Muscle layer of colon (tissue), 2 donors: ENCODE measurements around the gene HMGA1.

Experiments
- H3K27ac ChIP-seq: one replicate; pipeline ENCODE4 v1.7.0; 2013; ENCODE audit warnings: low read depth, mild to moderate bottlenecking, low read length, moderate library complexity
- H3K27me3 ChIP-seq, 2 donors: one replicate each; pipeline ENCODE4 v1.7.0; 2013; ENCODE audit warnings: low read length in 2 of 2, mild to moderate bottlenecking in 2 of 2; ENCODE audit not compliant: insufficient read depth in 2 of 2, control insufficient read depth in 1 of 2
- H3K36me3 ChIP-seq: one replicate; pipeline ENCODE4 v1.7.0; 2013; ENCODE audit warnings: mild to moderate bottlenecking, low read length; ENCODE audit not compliant: insufficient read depth
- H3K4me1 ChIP-seq: one replicate; pipeline ENCODE4 v1.7.0; 2013; ENCODE audit warnings: mild to moderate bottlenecking, low read length; ENCODE audit not compliant: insufficient read depth
- H3K4me3 ChIP-seq, 2 donors: one replicate each; pipeline ENCODE4 v1.7.0; 2013; ENCODE audit warnings: low read length in 2 of 2, low read depth in 1 of 2, mild to moderate bottlenecking in 1 of 2, moderate library complexity in 1 of 2
- H3K9ac ChIP-seq: one replicate; pipeline ENCODE4 v1.7.0; 2013; ENCODE audit warnings: low read length
- H3K9me3 ChIP-seq: one replicate; pipeline ENCODE4 v1.7.0; 2013; ENCODE audit warnings: mild to moderate bottlenecking, low read length
- donor health status: abdominal sarcoma.
- donor health status: Adenocarcinoma of cecum.

The HMGA1 gene

DNA sequence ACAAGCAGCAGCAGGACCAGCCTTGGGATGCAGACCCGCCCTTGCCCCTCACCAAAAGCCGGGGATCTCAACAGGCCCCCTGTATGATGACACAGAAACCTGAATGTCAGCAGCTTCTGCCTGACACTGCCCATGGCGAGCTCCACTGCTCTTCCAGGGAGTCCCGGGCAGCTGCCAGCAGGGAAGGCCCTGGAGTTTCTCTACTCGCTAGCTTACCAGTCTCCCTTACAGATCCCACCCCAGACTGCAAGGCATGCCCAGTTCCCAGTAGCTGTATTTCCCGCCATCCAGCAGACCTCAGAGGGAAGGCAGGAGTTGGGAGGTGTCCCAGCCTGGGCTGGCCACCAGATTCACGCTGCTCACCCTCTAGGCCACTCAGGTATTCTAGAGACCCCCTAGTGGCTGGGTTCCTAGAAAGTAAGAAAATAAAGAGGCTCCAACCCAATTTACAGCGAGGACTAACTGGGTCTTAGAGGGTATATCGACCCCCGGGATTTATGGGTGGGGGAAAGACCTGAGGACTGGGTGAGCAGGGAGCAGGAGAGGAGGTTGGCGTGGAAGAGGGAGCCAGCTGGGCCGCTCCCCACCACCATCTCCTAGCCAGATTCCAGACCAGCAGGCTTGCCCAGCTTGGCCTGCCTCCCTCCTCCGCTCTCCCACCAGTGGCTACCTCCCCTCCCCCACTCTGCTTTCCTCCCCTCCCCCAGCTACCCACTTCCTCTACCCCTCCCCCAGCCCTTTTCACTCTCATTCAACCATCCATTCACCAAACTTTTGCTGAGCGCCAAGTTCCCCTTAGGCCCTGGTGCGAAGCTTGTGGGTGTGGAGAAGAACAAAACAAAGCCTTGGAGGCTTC is 9.7 kb upstream of the HMGA1 start:
- Histone ChIP-seq H3K27me3 (no peaks in the 10 kb centered on the region), H3K4me1 (peaks cover 13% of the 10 kb centered on the region), H3K9me3 (no peaks in the 10 kb centered on the region), H3K4me3 (no peak overlapping the region), H3K9ac (no peak overlapping the region), H3K27ac (no peak overlapping the region), H3K36me3 (no peaks in the 10 kb centered on the region)

DNA sequence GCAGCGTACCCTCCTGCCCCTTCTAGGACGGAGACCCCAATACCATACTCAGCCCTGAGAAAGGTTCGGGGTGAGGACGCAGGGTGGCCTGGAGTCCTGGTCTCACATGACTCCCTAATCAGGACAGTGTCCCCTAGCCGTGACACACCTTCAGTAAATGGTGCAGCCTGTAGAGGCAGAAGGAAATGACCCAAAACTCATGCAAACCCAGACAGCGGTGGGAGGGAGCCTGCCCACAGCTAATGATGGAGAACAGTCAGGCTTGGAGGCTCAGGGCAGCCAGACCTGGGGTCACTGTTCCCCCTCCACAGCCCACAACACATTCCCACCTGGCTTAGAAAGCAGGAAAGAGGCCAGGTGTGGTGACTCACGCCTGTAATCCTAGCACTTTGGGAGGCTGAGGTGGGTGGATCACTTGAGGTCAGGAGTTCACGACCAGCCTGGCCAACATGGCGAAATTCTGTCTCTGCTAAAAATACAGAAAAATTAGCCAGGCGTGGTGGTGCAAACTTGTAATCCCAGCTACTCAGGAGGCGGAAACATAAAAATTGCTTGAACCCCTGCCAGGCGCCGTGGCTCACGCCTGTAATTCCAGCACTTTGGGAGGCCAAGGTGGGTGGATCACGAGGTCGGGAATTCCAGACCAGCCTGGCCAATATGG is 8.8 kb upstream of the HMGA1 start:
- Histone ChIP-seq H3K27ac (no peak overlapping the region), H3K27me3 (no peaks in the 10 kb centered on the region), H3K9me3 (no peaks in the 10 kb centered on the region), H3K4me1 (peaks cover 13% of the 10 kb centered on the region), H3K4me3 (no peak overlapping the region), H3K36me3 (no peaks in the 10 kb centered on the region), H3K9ac (no peak overlapping the region)

DNA sequence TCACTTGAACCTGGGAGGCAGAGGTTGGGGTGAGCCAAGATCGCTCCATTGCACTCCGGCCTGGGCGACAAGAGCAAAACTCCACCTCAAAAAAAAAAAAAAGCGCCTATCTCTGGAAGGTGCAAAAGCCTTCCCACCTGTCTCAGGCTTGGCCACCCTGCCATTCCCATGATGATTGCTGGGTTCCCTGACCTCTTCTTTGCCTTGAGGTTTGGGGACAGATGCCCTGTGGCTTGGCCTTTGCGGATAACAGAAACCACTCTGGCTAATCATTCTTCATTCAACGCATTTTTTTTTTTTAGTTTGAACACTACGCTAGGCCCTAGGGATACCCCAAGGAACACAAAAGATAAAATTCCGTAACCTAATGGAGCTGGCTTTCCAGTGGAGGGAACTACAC is 6.8 kb upstream of the HMGA1 start:
- Histone ChIP-seq H3K9ac (no peak overlapping the region), H3K27me3 (no peaks in the 10 kb centered on the region), H3K4me3 (no peak overlapping the region), H3K36me3 (no peaks in the 10 kb centered on the region), H3K4me1 (no peaks in the 10 kb centered on the region), H3K9me3 (no peaks in the 10 kb centered on the region), H3K27ac (no peak overlapping the region)

DNA sequence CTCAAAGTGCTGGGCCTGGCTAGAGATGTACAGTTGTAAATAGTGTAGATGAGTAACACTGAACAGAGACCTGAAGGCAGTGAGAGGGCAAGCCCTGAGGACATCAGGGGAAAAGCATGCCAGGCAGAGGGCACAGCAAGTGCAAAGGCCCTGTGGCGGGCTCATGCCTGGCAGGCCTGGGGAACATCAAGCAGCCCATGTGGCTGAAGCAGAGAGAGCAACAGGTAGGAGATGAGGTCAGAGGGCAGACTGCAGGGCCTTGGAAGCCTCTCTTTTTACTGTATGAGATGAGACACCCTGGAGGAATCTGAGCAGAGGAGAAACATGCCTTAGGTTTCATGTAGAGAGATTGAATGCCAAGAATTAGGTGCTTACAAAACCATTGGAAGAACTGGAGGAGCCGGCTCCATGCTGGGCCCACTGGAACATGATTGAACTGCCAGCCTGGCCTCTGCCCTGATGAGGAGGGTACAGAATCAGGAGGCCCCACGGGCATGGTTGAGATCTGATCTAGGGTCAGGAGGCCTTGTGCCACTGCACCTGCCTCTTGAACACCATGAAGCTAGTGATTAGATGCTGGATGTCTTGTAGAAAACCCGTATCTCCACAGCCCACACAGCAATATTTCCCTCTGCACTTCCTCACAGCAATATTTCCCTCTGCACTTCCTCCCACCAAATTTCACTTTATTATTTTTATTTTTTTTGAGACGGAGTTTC is 5.9 kb upstream of the HMGA1 start:
- no peak overlapping the region for H3K27ac ChIP-seq
- H3K27me3 ChIP-seq = no peaks in the 10 kb centered on the region
- H3K36me3 ChIP-seq = no peaks in the 10 kb centered on the region
- no peak overlapping the region for H3K4me3 ChIP-seq
- no peaks in the 10 kb centered on the region for H3K9me3 ChIP-seq
- no peak overlapping the region for H3K9ac ChIP-seq
- peaks cover under 1% of the 10 kb centered on the region for H3K4me1 ChIP-seq

DNA sequence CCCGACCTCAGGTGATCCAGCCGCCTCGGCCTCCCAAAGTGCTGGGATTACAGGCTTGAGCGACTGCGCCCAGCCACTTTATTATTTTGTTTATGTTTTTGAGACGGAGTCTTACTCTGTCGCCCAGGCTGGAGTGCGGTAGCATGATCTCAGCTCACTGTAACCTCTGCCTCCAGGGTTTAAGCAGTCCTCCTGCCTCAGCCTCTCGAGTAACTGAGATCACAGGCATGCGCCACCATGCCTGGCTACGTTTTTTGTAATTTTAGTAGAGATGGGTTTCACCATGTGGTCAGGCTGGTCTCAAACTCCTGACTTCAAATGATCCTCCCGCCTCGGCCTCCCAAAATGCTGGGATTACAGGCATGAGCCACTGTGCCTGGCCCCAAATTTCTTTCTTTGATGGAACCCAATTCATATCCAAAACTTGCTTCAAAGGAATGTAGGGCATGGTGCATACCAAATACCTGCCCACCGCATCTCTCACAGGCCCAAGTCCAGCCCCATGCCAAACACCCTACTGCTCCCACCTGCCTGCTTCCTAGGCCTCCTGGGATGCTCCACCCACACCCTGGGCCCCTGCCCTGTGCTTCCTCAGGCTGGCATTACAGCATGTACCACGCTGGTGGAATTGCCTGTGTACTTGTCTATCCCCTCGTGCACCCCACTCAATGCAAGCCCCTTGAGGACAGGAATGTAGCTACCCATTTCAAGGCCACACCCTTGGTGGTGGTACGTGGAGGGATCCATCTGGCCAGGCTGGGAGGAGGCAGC is 4.9 kb upstream of the HMGA1 start:
- H3K4me3 ChIP-seq = no peak overlapping the region
- H3K4me1 ChIP-seq = peaks cover 7% of the 10 kb centered on the region
- no peaks in the 10 kb centered on the region for H3K9me3 ChIP-seq
- no peaks in the 10 kb centered on the region for H3K27me3 ChIP-seq
- no peak overlapping the region for H3K27ac ChIP-seq
- no peak overlapping the region for H3K9ac ChIP-seq
- H3K36me3 ChIP-seq = no peaks in the 10 kb centered on the region

DNA sequence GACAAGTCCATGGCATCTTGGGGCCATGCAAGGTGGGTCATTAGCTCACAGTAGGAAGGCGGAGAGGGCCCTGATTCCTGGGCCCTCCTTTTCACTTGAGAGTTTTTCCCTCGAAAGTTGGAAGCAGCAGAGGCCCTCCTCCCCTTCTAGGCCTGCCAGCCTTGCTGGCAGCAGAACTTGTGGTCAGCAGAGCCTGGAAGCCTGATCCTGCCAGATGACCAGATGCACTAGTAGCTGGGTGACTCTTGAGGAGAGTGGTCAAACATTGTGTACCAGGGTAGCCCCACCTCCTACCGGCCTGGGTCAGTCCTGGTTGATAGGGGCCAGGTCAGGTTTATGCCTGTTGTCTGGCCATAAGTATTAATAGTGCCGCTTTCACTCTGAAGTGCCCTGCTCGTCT is 3.8 kb upstream of the HMGA1 start:
- no peaks in the 10 kb centered on the region for H3K9me3 ChIP-seq
- no peak overlapping the region for H3K4me3 ChIP-seq
- peaks cover 7% of the 10 kb centered on the region for H3K4me1 ChIP-seq
- no peak overlapping the region for H3K27ac ChIP-seq
- H3K27me3 ChIP-seq = no peaks in the 10 kb centered on the region
- H3K9ac ChIP-seq = no peak overlapping the region
- no peaks in the 10 kb centered on the region for H3K36me3 ChIP-seq

DNA sequence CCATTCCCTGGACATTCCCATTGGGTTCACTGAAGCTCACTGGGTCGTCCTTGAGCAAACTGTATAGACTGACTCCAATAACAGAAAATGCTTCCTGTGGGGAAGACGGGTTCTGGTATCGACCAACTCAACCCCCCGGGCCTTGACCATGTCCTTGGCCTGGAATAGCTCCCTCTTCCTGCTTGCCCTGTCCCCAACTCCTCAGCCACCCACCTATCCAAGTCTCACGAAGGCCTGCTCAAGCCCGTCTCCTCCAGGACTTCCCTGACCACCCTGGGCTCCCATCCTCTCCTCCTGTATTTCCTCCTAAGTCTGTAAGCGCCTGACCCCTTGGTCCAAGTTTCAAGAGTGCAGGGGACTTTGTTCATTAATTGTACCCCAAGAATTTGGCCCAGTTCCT is 2.8 kb upstream of the HMGA1 start:
- no peak overlapping the region for H3K4me3 ChIP-seq
- no peak overlapping the region for H3K9ac ChIP-seq
- H3K4me1 ChIP-seq = peaks cover 11% of the 10 kb centered on the region
- no peaks in the 10 kb centered on the region for H3K36me3 ChIP-seq
- no peaks in the 10 kb centered on the region for H3K9me3 ChIP-seq
- no peak overlapping the region for H3K27ac ChIP-seq
- no peaks in the 10 kb centered on the region for H3K27me3 ChIP-seq

DNA sequence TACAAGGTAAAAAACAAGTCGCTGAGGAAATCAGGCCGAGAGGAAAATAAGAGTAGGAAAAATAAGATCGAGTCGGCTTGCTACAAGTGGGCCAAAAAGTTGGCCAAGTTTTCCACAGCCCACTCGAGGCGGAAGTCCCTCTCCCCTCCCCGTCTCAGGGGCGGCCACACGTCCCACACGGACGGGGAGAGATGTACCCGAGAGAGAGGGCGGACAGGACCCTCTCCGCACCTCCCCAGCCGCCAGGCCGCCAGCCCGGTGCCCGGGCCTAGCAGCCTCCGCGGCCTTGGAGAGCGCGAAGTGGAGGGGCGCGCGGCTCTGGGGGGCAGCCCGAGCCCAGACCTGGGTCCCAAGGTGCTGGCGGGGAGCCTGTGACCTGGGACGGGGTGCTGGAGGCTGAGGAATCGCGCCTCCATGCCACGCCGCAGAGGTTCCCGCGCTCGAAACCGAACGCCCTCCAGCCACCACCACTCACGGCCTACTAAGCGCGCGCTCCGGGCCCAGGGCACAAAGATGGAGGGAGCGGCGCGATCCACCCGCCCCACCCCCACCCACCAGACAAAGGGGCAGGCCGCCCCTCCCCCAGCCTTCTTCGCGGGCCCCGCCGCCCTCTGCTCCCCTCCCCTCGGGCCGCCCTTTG is 1.9 kb upstream of the HMGA1 start:
- Histone ChIP-seq H3K27ac (no peak overlapping the region), H3K9ac (no peak overlapping the region), H3K4me3 (no peak overlapping the region), H3K4me1 (peaks cover 11% of the 10 kb centered on the region), H3K36me3 (no peaks in the 10 kb centered on the region), H3K9me3 (no peaks in the 10 kb centered on the region), H3K27me3 (no peaks in the 10 kb centered on the region)

DNA sequence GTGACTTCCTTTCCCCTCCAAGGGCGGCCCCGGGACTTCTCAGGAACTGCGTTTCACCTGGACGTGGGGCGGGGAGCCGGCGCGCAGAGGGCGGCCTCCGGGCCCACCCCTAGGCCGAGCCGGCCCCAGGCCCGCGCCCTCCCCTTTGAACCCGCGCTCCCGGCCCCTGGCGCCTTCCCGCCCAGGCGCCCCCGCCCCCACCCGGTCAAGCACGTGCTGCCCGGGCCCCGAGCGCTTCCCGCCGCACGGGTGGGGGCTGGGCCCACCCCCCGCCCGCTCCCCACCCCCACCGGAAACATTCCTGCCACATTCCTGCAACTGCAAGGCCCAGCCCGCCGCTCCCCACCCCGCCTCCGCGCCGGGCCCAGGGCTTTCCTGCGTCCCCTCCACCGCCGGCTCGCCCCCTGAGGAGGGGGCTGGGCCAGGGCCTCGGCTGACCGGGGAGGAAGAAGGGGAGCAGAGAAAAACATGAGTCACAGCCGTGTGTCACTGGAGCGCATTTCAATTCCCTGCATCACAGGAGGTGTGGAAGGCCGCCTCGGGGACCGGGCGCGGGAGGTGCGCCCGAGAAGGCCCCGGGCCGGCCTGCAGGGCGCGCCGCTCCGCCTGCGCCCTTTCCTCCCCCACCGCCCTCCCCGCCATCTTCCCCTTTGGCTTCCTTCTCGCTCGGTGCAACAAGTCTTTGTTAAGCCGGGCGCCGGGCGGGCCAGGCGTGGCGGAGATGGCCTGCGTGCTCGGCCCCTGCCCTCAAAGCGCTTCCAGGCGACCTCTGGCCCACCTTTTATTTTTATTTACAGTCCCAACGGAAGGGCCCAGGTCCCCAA is 1.2 kb upstream of the HMGA1 start:
- Histone ChIP-seq H3K27ac (peak overlapping the region; percentile 52), H3K4me1 (peaks cover 11% of the 10 kb centered on the region), H3K4me3 (peak overlapping the region in 1 of 2 donors; percentile 35), H3K9ac (no peak overlapping the region), H3K27me3 (no peaks in the 10 kb centered on the region), H3K9me3 (no peaks in the 10 kb centered on the region), H3K36me3 (no peaks in the 10 kb centered on the region)

DNA sequence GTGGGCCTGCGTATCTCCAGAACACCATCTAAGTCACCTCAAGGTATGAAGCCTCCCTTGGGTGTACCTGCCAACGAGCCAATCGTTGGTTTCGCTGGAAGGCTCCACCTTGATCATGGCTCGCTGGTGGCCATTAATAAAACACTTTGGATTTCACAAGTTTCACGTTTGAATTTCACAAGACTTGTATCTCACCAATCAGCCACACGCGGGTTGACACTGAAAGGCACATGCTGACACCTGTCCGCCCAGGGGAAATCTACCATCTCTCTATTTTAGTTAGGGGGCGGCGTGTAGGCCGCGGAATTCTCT is 586 bp upstream of the HMGA1 start:
- Histone ChIP-seq H3K4me1 (peaks cover 11% of the 10 kb centered on the region), H3K27ac (peak overlapping the region; percentile 83), H3K27me3 (no peaks in the 10 kb centered on the region), H3K36me3 (no peaks in the 10 kb centered on the region), H3K9me3 (no peaks in the 10 kb centered on the region), H3K4me3 (peak overlapping the region; percentile 32 to 35), H3K9ac (peak overlapping the region; percentile 49)
